Small intestine (tissue), 7 donors: ENCODE results near the gene HIVEP2. TPM values are rescaled to one million over a fixed set of nuclear protein-coding genes. Genes with fewer than 3 reads are reported as not detected.

Experiments used
- DNase-seq, 2 donors: peaks; one replicate each; pipeline versions ENCODE4 v3.0.0 to v3.0.0-alpha.2; 2013
- FAIRE-seq: peaks from 2 replicates; lab custom pipeline; 2012; peaks lifted over from hg19 to GRCh38; lab: Jason Lieb, UNC
- H3K27ac ChIP-seq, 3 donors: one replicate each; pipeline ENCODE4 v1.5.1; 2013; ENCODE audit warnings: low read length in 2 of 3, mild to moderate bottlenecking in 2 of 3, control low read depth in 1 of 3, inconsistent platforms in 1 of 3, low read depth in 1 of 3, moderate library complexity in 1 of 3
- H3K27me3 ChIP-seq, 3 donors: one replicate each; pipeline ENCODE4 v1.6.1; 2013; ENCODE audit warnings: low read length in 3 of 3, inconsistent platforms in 1 of 3; ENCODE audit not compliant: control insufficient read depth in 3 of 3, insufficient read depth in 3 of 3
- H3K36me3 ChIP-seq, 3 donors: one replicate each; pipeline ENCODE4 v1.6.1; 2013; ENCODE audit warnings: low read length in 3 of 3, inconsistent platforms in 1 of 3, low read depth in 1 of 3, mild to moderate bottlenecking in 1 of 3, moderate library complexity in 1 of 3; ENCODE audit not compliant: control insufficient read depth in 3 of 3, insufficient read depth in 2 of 3
- H3K4me1 ChIP-seq, 3 donors: one replicate each; pipeline ENCODE4 v1.6.1; 2013; ENCODE audit warnings: low read length in 2 of 3, inconsistent platforms in 1 of 3, low read depth in 1 of 3, mild to moderate bottlenecking in 1 of 3, moderate library complexity in 1 of 3; ENCODE audit not compliant: control insufficient read depth in 3 of 3, insufficient read depth in 2 of 3
- H3K4me3 ChIP-seq, 3 donors: one replicate each; pipeline ENCODE4 v1.5.1; 2013; ENCODE audit warnings: low read length in 3 of 3, control low read depth in 1 of 3, inconsistent platforms in 1 of 3, low read depth in 1 of 3, mild to moderate bottlenecking in 1 of 3, moderate library complexity in 1 of 3
- H3K9me3 ChIP-seq, 2 donors: one replicate each; pipeline ENCODE4 v1.6.1; 2013; ENCODE audit warnings: low read depth in 1 of 2, low read length in 1 of 2; ENCODE audit not compliant: control insufficient read depth in 2 of 2, insufficient read depth in 1 of 2
- WGBS, 3 donors: extraction: QIAGEN DNeasy Blood & Tissue Kit; methylation state at CpG; one replicate each; pipeline ENCODE4 v1.1.7; 2013; 5-methylcytosine and 5-hydroxymethylcytosine counted together
- polyA plus RNA-seq, 4 donors: library from polyadenylated mRNA; stranded (reverse) in 3 of 4; unstranded in 1 of 4; fragments of 200-250 nt in 3 of 4; fragments of 120-200 nt in 1 of 4; gene quantifications; one replicate each; pipeline versions ENCODE4 v1.2.1 to v1.2.3, GENCODE V29; 2013
- donor health status: healthy with polysubstance abuse.
- donor health status: control.
- donor health status: control.
- donor health status: Bipolar disorder and iron deficiency.
- donor health status: healthy.

The HIVEP2 gene
- polyA plus RNA-seq, 4 donors = 1.9 to 7.1 (median 3.1) TPM

DNA sequence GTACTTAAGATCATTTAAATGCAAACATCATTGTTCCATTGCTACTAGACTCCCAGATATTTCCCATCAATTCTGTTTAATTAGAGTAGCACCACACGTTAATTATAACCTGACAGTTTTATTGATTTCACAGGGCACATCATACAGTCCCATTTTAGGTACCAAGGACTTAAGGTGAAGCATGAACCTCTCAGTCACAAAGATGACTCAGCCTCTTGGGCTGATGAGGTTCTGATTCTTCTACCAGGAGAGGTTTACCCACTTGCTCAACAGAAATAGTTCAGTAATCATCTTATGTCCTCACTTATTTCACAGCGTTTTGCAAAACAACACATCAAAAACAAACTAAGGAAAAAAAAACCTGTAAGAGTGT, 98.5 kb downstream of the HIVEP2 start:
- DNase-seq (peak in 1 of 2 donors; percentile 31), FAIRE-seq (no peak)
- Histone ChIP-seq H3K4me1 (peaks cover 9 to 40% (median 10%) of the 10 kb centered on the region in 3 donors), H3K27ac (peak overlapping the region; percentile 35 to 97 (median 89)), H3K36me3 (no peaks in the 10 kb centered on the region), H3K4me3 (no peak overlapping the region), H3K9me3 (no peaks in the 10 kb centered on the region), H3K27me3 (no peaks in the 10 kb centered on the region)
- WGBS, 3 donors = 17 to 35% (median 29%) methylated on average over 2 of the region's 2 CpGs

DNA sequence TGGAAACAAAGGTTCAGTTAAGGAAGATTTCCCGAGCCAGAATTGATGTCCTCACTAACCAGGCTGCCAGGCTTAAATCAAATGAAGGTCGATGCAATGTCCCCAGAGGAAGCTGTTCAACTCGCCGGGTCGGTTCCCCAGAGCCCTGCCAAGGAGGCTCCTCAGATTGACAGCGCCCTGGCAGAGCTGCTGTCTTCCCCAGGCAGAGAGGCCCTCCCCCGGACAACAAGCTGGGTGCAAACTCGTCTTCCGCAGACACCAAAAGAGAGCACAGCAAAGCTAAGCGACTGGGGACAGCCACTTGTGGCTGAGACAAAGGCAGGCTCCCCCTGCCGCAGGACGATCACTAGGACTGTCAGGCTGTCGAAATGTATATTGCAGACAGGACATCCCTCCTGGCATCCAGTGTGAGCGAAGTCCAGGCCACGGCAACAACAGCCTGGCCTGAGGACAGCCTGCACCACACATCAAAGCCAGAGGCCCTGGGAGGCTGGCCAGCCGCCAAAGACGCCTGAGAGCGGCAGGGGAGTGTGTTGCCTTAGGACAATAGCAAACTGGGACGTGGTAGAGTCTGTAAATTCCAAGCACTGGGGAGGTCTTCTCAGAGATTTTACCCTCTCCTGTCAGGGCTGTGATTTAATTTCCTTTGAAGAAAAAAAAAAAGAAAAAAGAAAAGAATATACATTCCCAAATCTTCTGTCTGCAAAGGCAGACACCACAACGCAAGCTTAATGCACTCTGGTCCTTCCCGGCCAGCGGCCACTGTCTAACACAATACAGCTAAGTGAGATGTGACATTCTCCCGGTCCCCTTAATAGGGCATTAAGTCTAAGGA, 99.1 kb downstream of the HIVEP2 start:
- WGBS, 3 donors = 4 to 16% (median 6%) methylated on average over 23 of the region's 23 CpGs
- peak overlapping the region; percentile 89 to 97 (median 92) for H3K27ac ChIP-seq
- H3K36me3 ChIP-seq = no peaks in the 10 kb centered on the region
- peaks cover 5 to 37% (median 9%) of the 10 kb centered on the region in 3 donors for H3K4me1 ChIP-seq
- H3K9me3 ChIP-seq = no peaks in the 10 kb centered on the region
- FAIRE-seq (no peak), DNase-seq (peak; percentile 92 to 95)
- H3K27me3 ChIP-seq = no peaks in the 10 kb centered on the region
- H3K4me3 ChIP-seq = peak overlapping the region in 2 of 3 donors; percentile 24 to 44

DNA sequence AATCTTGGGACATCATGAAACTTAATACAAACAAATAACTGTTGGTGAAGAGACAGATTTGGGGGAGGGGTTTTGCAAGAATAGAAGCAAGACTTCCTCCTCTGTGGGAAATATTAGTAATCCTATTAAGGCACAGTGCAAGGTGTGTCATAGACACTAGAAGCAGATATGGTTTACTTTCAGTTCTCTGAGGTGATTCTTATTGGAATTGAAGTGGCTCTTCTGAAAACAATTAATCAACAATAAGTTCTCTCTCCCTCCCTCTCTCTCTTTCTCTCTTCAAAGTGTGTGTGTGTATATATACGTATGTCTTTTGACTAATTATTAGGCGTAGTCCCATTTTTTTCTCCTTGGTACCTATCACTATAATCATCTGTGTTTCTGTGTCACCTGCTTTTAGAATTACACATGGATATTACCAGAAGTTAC, 99.8 kb downstream of the HIVEP2 start:
- H3K27me3 ChIP-seq = no peaks in the 10 kb centered on the region
- no peaks in the 10 kb centered on the region for H3K9me3 ChIP-seq
- 9 to 41% (median 19%) methylated on average over 2 of the region's 2 CpGs for WGBS, 3 donors
- peak overlapping the region in 2 of 3 donors; percentile 24 to 44 for H3K4me3 ChIP-seq
- FAIRE-seq (no peak), DNase-seq (peak; percentile 50 to 80)
- peaks cover 5 to 34% (median 9%) of the 10 kb centered on the region in 3 donors for H3K4me1 ChIP-seq
- peak overlapping the region; percentile 89 to 97 (median 92) for H3K27ac ChIP-seq
- no peaks in the 10 kb centered on the region for H3K36me3 ChIP-seq

DNA sequence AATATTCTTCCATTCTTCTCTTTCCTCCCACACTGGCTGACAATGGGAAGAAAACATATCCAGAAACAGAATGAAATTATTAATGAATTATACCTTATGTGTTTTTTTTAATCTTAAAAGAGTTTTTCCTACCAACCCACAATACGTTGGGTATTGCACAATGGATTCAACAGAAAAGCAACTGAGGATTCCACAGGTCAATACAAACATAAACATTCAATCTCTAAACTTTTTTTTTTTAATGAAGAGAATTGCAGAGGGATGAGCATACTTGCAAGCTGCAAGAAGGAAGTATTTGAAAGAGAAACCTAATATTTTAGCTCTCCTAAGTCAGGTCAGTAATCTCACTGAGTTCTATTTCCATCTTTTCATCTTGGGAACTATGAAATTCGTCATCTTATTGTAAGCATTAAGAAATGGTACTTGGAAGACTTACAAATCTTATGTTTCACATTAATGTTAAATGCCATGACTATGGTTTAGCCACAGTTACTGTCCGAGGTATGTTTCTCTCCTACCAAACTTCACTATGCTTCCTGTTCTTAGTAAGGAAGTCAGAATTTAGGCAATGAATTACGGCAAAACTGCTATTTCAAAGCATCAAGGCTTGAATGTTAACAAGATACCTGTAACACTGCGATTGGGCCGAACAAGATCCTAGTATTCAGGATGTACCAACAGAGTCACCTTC, 100.8 kb downstream of the HIVEP2 start:
- Histone ChIP-seq H3K4me3 (no peak overlapping the region), H3K27ac (peak overlapping the region; percentile 89 to 97 (median 92)), H3K36me3 (no peaks in the 10 kb centered on the region), H3K27me3 (no peaks in the 10 kb centered on the region), H3K9me3 (no peaks in the 10 kb centered on the region), H3K4me1 (peaks cover 0 to 35% (median 8%) of the 10 kb centered on the region in 3 donors)
- DNase-seq (no peak), FAIRE-seq (no peak)
- WGBS, 3 donors = 30 to 46% (median 44%) methylated on average over 6 of the region's 6 CpGs

DNA sequence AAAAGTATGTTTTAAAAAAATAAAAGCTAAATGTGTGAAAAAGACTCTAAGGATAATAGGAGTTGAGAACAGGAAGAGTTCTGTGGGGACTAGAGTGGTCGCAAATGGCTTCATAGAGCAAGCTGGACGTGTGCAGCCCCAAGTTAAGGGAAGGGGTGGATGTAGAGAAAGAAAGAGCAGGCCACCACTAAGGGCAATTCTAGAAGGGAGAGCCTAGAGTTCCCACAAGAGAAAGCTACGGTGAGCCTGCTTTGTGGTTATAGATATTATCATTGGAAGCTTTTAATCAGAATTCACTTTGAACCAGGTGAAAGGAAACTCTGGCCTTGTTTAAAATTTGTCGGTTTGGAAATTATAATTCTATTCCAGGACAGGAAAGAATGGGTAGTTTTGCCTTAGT, 101.6 kb downstream of the HIVEP2 start:
- Histone ChIP-seq H3K4me3 (no peak overlapping the region), H3K4me1 (peaks cover 2 to 37% (median 8%) of the 10 kb centered on the region in 3 donors), H3K36me3 (no peaks in the 10 kb centered on the region), H3K9me3 (no peaks in the 10 kb centered on the region), H3K27ac (peak overlapping the region in 2 of 3 donors; percentile 48 to 65), H3K27me3 (no peaks in the 10 kb centered on the region)
- FAIRE-seq (no peak), DNase-seq (no peak)
- WGBS, 3 donors = 35 to 55% (median 44%) methylated on average over 4 of the region's 4 CpGs

DNA sequence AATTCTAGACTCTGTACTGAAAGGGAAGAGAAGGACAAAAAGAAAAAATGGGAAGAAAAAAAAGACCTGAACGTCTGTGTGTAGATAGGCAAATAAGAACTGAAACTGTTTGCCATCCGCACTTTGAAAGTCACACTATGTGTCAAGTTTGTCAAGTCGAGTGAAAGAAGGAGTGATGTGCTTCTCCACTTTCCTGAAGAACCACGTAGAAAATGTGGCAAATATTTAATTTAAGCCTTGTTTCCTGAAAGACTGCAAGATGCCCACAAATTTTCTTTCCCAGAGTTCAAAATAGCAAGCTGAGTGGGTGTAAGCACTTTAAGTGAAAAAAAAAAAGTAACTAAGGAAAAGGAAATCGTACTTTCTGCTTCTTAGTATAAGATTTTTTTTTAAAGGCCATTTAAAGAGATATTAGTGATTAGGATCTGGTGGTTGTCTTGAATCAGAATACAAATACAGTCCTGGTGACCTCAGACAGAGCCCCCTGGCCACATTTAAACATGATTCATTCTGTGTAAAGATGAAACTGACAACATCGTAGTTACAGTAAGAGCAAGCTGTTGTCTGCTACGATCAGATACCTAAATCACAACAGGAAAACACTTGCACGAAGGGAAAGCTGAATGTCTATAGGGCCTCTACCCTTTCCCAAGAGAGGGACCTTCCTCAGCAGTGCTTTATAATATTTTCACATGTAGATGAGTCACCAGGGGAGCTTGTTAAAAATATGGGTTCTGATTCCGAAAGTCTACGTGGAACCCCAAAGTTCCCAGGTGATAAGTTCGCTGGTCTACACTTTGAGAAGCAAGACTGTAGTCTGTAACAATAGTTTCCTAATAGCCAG, 102.3 kb downstream of the HIVEP2 start:
- FAIRE-seq (no peak), DNase-seq (no peak)
- H3K4me1 ChIP-seq = peaks cover 2 to 39% (median 8%) of the 10 kb centered on the region in 3 donors
- no peak overlapping the region for H3K4me3 ChIP-seq
- no peaks in the 10 kb centered on the region for H3K36me3 ChIP-seq
- H3K27me3 ChIP-seq = no peaks in the 10 kb centered on the region
- 16 to 45% (median 23%) methylated on average over 11 of the region's 11 CpGs for WGBS, 3 donors
- H3K9me3 ChIP-seq = no peaks in the 10 kb centered on the region
- H3K27ac ChIP-seq = peak overlapping the region in 1 of 3 donors; percentile 83

DNA sequence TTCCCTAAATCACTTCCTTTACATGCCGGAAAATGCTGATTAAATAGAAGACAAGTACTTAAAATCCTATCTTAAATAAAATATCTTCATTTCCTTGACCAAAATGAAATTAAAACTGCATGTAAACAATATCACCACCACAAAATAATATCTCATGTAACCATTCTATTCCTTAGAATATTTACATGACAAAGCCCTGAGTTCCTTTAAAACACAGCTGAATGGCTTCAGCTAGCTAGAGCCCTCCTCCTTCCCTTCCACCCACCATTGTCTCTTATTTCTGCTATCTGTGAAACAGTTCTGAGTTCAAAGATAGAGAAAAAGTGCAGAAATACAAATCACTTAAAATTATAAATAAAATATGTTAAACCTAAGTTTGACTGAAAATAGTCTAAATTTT, 103.1 kb downstream of the HIVEP2 start:
- FAIRE-seq (no peak), DNase-seq (no peak)
- peak overlapping the region in 1 of 3 donors; percentile 8 for H3K27ac ChIP-seq
- WGBS, 3 donors = 71 to 89% (median 85%) methylated on average over 1 of the region's 1 CpG
- H3K36me3 ChIP-seq = no peaks in the 10 kb centered on the region
- no peaks in the 10 kb centered on the region for H3K9me3 ChIP-seq
- H3K27me3 ChIP-seq = no peaks in the 10 kb centered on the region
- peaks cover 2 to 37% (median 8%) of the 10 kb centered on the region in 3 donors for H3K4me1 ChIP-seq
- no peak overlapping the region for H3K4me3 ChIP-seq

DNA sequence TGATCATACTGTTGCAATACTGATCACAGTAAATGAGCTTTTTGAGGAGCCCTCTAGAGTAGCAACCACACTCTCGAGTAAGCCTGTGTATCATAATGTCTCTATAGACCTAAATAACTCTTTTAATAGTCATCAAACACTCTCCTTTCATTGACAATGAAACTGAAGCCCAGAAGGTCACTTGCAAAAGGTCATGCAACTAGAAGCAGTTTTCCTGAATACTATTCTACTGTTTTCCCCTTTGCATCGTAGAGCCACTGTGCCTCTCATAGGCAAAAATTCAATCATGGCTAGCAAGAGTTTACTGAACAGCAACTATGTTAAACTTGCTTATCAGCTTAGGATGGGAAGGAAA, 105.3 kb downstream of the HIVEP2 start:
- H3K36me3 ChIP-seq = no peaks in the 10 kb centered on the region
- no peaks in the 10 kb centered on the region for H3K27me3 ChIP-seq
- H3K27ac ChIP-seq = peak overlapping the region; percentile 38 to 82 (median 68)
- no peak for DNase-seq
- 21 to 42% (median 32%) methylated on average over 2 of the region's 2 CpGs for WGBS, 3 donors
- peak overlapping the region in 1 of 3 donors; percentile 34 for H3K4me3 ChIP-seq
- H3K9me3 ChIP-seq = no peaks in the 10 kb centered on the region
- peaks cover 2 to 16% (median 4%) of the 10 kb centered on the region in 3 donors for H3K4me1 ChIP-seq
- no peak for FAIRE-seq
